Breast epithelium (tissue), 3 donors: ENCODE measurements around the gene FAN1.

ENCODE experiments used
- CTCF ChIP-seq, 3 donors: fragments of 450-650 bp; IDR thresholded peaks; one replicate each; pipeline ENCODE4 v1.5.1; 2016 to 2017; ENCODE audit warnings: antibody characterized with exemption in 3 of 3, mild to moderate bottlenecking in 3 of 3, moderate library complexity in 3 of 3
- POLR2A ChIP-seq: fragments of 450-650 bp; IDR thresholded peaks from one replicate; pipeline ENCODE4 v1.6.1; 2016; ENCODE audit warnings: antibody characterized with exemption, mild to moderate bottlenecking, moderate library complexity
- POLR2AphosphoS5 ChIP-seq, 3 donors: sonication (generic); formaldehyde crosslinking; IDR thresholded peaks; one replicate each; pipeline ENCODE4 v1.6.1; 2017; ENCODE audit warnings: antibody characterized with exemption in 3 of 3

GRCh38 chr15:30984118-30984517 is 80.4 kb downstream of the FAN1 start:
- TF ChIP-seq CTCF (IDR thresholded peaks at IDR 0.05) (no peak), POLR2A (no peak), POLR2AphosphoS5 (IDR thresholded peaks at IDR 0.05) (no peak)
